GM10248 (cell line): ENCODE results near the gene CD300LG.

ENCODE experiments used
- CTCF ChIA-PET: fragments of 300-600 bp; sonication (Branson Sonifier 250); formaldehyde crosslinking; extraction: SDS; loops from one replicate; lab custom pipeline; 2021; ENCODE audit warnings: antibody characterized with exemption; lab: Yijun Ruan, JAX
- POLR2A ChIA-PET: fragments of 350-650 bp; sonication (Branson Sonifier 250); formaldehyde crosslinking; extraction: SDS; loops from one replicate; lab custom pipeline; 2020; ENCODE audit warnings: antibody characterized with exemption; lab: Yijun Ruan, JAX
- DNase-seq: peaks from one replicate; pipeline ENCODE4 v3.0.0; 2012; ENCODE audit errors: extremely low spot score
- TF ChIP-seq, protein P1 (sequence below): IDR thresholded peaks from 2 replicates; pipeline ENCODE4 v1.5.1; 2012; ENCODE audit warnings: mild to moderate bottlenecking, low read depth; ENCODE audit errors: extremely low read depth, missing control alignments, control extremely low read depth

CD300LG gene

GRCh38 chr17:43829738-43830137 lies 17.2 kb upstream of the CD300LG start:
- POLR2A ChIA-PET = no interaction called here
- TF ChIP-seq, protein P1, sequence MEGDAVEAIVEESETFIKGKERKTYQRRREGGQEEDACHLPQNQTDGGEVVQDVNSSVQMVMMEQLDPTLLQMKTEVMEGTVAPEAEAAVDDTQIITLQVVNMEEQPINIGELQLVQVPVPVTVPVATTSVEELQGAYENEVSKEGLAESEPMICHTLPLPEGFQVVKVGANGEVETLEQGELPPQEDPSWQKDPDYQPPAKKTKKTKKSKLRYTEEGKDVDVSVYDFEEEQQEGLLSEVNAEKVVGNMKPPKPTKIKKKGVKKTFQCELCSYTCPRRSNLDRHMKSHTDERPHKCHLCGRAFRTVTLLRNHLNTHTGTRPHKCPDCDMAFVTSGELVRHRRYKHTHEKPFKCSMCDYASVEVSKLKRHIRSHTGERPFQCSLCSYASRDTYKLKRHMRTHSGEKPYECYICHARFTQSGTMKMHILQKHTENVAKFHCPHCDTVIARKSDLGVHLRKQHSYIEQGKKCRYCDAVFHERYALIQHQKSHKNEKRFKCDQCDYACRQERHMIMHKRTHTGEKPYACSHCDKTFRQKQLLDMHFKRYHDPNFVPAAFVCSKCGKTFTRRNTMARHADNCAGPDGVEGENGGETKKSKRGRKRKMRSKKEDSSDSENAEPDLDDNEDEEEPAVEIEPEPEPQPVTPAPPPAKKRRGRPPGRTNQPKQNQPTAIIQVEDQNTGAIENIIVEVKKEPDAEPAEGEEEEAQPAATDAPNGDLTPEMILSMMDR = no peak
- no peak for DNase-seq
- CTCF ChIA-PET = interaction anchor here (8.1 kb wide), 1 partner anchor 16 kb away, joined by 44 read pairs; the partner anchor contains the start of gene CD300LG

GRCh38 chr17:43830510-43831140 lies 16.4 kb upstream of the CD300LG start:
- DNase-seq = no peak
- TF ChIP-seq, protein P1 = no peak
- CTCF ChIA-PET = interaction anchor here (1.5 to 8.1 kb wide), 2 partner anchors 15 to 48 kb away, joined by 3 to 44 read pairs; partner anchors contain the start of gene CD300LG
- POLR2A ChIA-PET = no interaction called here

GRCh38 chr17:43831633-43832032 lies 15.3 kb upstream of the CD300LG start:
- DNase-seq = no peak
- TF ChIP-seq, protein P1 = no peak
- POLR2A ChIA-PET = no interaction called here
- CTCF ChIA-PET = interaction anchor here (1.5 to 8.1 kb wide), 2 partner anchors 14 to 47 kb away, joined by 3 to 44 read pairs; partner anchors contain the start of gene CD300LG

DNA sequence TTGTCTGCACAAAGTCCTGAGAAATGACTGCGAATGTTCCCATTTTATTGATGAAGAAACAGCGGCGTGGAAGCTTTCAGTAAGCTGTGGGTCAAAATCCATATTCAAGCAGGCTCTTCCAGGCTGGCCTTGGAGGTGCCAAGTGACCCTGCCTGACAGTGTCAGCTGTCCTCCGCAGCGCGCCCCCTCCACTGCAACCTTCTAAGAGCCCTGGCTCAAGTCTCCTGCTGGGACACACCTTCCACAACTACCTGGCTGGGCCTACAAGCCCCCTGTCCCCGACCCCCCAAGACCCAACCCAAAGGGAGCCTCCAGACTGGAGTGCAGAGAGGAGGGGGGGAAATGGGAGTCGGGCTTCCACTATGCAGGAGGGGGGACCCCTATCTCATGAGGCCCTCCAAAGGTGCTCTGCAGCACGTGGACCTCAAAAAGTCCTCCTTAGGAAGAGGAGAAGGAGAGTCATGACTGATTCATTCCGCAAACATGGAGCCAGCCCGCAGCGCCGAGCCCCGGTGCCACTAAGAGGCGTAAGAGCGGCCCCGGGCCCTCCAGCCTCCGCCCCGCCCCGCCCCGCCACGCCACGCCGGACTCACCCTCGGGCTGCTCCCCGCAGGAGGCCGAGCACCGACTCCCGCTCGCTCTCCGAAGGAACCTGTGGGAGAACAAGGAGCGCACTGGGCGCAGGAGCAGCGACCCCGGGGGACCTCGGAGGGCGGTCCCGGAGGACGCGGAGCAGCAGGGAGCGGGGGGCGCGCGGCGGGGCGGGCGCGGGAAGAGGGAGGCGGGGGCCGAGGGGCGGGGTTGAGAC lies 14.6 kb upstream of the CD300LG start:
- ChIA-PET CTCF (interaction anchor here (8.1 kb wide), 1 partner anchor 14 kb away, joined by 44 read pairs; the partner anchor contains the start of gene CD300LG), POLR2A (no interaction called here)
- TF ChIP-seq, protein P1 = no peak
- no peak for DNase-seq

- DNase-seq = peak; percentile 40
- CTCF ChIA-PET = interaction anchor here (8.1 kb wide), 1 partner anchor 13 kb away, joined by 44 read pairs; the partner anchor contains the start of gene CD300LG
- TF ChIP-seq, protein P1 = no peak
- POLR2A ChIA-PET = no interaction called here
These were observed 13.8 kb upstream of the CD300LG start, which contains the start of gene MPP3 for GRCh38 chr17:43832976-43833829. Gene MPP3 (minus strand): TSS chr17:43833146. CDS start chr17:43831906, 1,240 bp downstream.
